HG03439 (cell line): ENCODE measurements around the gene NOL8.
A peak's percentile ranks its signal among the peaks of the same experiment; 100 is the strongest.

Source experiments
- ATAC-seq: cut with Tn5 transposase; IDR thresholded peaks from one replicate; pipeline ENCODE4 v1.9.1; 2021; ENCODE audit warnings: mild to moderate bottlenecking, moderate library complexity; ENCODE audit not compliant: unreplicated experiment

NOL8 gene

DNA sequence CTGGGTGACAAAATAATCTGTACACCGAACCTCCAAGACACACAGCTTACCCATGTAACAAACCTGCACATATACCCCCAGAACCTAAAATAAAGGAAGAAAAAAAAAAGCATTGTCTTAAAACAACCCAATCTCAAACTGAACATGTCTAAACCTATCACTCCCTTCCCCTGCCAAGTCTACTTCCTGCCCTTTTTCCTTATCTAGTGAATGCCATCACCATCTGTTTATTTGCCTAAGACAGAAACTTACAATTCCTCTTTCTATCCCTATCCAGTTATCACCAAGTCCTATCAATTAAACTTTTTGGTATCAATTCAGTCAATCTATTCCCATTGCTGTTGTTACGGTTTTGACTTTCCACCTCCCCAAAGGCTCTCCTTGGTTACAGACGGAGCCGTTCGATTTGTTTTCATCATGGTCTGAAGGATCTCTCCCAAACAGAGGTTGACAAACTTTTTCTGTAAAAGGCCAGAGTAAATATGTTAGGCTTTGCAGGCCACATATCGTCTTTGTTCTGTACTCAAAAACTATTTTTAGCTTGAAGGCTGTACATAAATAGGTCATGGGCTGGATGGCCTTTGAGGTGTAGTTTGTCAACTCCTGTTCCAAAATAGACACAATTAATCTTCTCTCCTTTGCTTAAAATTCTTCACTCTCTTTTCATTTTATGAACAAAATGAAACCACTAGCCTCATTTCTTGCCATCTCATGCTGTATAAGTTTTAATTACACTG lies 12.1 kb downstream of the NOL8 start:
- ATAC-seq: no peak

DNA sequence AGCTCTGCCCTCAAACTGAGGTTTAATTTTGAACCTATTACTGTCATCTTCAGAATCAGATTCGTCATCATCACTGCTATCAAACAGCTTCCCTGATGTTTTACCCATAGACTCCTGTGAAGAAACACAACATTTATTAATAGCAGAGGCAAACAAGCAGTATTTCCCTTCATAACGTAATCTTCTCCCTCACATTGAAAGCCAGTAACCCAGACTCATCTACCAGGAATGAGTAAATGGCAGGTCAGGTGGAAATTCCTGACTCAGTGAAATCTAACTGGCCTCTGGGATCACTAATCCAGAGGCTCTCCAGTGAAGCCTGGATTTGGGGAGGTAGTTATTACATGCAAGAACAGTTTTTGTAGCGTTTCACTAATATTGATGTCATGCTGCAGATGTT lies 14.6 kb downstream of the NOL8 start:
- no peak for ATAC-seq

DNA sequence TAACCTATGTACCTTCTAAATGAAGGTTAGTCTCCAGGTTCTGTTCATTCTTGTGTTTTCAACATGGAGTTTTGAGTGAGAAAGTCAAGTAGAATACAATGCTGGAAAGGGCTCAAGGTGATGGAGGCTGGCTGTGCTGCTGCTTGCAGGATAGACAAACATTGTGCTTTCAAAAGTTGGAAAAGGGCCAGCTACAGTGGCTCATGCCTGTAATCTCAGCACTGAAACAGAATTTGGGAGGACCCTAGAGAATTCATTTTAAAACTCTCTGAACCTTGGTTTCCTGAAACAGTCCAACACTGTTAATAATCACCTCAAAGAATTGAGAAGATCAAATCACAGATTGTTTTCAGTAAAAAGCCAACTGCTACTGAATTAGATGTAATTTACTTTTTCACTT lies 16.3 kb downstream of the NOL8 start:
- no peak for ATAC-seq

DNA sequence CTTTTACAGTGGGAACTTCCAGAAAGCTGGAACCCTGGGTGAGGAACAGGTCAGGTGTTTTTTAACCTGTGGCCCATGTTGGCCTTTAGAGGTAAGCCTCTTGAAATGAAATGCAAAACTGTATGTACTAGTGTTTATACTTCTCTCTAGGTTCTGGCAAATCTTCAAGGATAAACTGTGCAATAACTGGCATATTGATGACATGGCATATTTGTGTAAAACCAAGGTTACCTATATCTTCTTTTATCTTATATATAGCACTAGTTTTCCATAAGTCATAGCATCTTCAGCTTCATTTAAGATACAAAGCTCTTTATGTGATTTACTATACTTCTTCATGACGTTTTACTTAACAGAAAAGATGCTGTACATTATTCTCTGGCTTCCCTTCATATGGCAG lies 24.2 kb downstream of the NOL8 start:
- ATAC-seq: no peak

DNA sequence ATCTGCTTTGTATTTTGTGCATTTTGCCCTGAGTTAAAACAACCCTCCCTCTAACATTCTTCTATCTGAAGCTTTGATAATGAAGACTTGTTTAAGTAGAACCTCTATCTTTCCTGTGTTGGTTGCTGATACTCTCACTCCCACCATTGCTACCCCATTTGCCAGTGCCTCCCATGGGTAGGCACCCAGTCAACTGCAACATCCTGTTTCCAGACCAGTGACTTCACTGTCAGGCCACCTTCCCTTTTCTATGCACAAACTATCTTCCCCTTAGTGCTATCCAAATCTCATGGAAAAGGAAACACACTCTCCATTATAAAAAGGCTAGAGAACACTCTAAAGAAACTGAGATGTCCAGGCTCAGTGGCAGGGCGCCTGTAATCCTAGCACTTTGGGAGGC lies 26.0 kb downstream of the NOL8 start:
- ATAC-seq: no peak

GRCh38 chr9:92298036-92298435 lies 27.1 kb downstream of the NOL8 start:
- ATAC-seq: no peak

GRCh38 chr9:92297611-92298010 lies 27.5 kb downstream of the NOL8 start:
- no peak for ATAC-seq

DNA sequence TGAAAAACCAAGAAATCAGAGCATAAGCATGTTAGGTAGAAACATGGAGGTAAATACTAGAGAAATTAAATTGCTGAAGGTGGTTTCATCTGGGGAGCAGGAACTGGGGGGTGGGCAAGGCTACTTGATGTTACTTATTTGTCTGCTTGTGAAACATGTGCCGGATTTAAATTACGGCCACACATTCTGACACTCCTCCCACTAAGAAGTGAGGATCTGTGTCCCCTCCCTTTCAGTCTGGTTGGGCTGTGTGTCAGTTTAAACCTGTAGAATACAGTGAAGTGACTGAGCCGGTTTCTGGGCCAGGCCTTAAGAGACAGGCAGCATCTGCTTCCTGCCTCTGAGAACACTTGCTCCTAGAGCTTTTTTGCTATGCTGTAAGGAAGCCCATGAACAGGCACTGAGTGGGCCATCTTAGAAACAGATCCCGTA lies 29.3 kb downstream of the NOL8 start:
- ATAC-seq: no peak

GRCh38 chr9:92295240-92295790 lies 29.8 kb downstream of the NOL8 start:
- no peak for ATAC-seq

DNA sequence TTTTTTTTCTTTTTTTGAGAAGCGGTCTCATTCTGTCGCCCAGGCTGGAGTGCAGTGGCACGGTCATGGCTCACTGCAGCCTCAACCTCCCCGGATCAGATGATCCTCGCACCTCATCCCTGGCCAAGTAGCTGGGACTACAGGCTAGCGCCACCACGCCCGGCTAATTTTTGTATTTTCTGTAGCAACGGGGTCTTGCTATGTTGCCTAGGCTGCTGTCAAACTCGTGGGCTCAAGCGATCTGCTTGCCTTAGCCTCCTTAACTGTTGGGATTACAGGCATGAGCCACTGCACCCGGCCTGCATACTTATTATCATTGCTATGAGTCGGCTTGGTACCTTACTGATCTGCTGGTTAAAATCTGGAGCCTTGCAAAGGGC lies 30.9 kb downstream of the NOL8 start:
- no peak for ATAC-seq

- ATAC-seq: peak; percentile 94
Observed at GRCh38 chr9:92293452-92294296, 31.5 kb downstream of the NOL8 start, which contains the start of gene IARS1. TSS of gene IARS1 (minus strand) at chr9:92293697. CDS start at chr9:92289419, 4,278 bp downstream.

- ATAC-seq: no peak
Observed at GRCh38 chr9:92293075-92293354, 32.1 kb downstream of the NOL8 start.

- ATAC-seq: no peak
Observed at GRCh38 chr9:92292338-92293074, 32.6 kb downstream of the NOL8 start.

- no peak for ATAC-seq
Observed at GRCh38 chr9:92291577-92291976, 33.6 kb downstream of the NOL8 start.

GRCh38 chr9:92290785-92291429 lies 34.2 kb downstream of the NOL8 start:
- ATAC-seq: no peak

DNA sequence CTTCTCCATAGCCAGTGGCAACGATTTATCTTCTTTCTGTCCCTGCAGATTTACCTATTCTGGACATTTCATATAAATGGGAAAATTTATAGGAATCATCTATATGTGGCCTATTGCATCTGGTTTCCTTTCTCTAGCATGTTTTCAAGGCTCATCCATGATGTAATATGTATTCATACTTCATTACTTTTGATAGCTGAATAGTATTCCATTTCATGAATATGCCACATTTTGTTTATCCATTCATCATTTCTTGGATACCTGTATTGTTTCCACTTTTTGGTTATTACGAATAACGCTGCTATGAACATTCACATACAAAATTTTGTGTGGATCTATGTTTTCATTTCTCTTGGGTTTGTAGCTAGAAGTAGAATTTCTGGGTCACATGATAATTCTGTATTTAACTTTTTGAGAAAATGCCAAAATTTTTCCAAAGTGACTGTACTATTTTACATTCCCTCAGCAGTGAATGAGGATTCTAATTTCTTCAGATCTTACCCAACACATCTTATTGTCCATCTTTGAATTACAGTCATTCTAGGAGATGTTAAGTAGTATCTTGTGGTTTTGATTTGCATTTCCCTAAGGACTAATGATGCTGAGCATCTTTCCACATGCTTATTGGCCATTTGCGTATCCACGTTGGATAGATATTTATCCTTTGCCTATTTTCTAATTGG lies 35.3 kb downstream of the NOL8 start:
- ATAC-seq: no peak

GRCh38 chr9:92279302-92279701 lies 45.8 kb downstream of the NOL8 start:
- no peak for ATAC-seq

GRCh38 chr9:92278110-92278509 lies 47.0 kb downstream of the NOL8 start:
- ATAC-seq: no peak

DNA sequence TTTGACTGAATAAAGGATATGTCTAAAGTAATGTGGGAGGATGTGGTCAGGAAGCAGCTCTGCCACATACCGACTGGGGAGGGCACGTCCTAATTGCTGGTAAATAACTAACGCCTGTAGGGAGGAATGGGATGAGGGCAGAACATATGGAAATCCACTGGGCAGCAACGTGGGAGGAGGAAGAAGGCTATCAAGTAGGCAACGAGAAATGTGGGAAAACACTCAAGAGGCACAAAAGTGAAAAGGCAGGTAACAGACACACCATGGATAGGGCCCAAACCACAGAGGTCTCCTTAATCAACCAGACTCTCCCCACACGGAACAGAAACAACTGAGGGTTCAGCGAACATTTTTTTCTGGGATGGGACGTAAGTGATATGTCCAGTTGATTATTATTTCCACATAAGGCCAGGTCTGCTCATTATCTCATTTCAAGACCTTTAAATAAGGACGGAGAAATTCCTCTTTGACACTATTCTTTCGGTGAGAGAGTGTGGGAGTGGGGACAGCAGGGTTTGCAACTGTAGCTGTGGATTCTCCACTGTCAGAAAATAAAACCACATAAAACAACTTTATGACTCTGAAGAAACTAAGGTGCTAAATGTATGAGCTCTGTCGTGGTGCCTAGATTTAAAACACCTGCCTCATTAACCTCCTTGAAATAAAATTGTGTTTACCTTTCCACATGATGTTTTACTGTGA lies 48.7 kb downstream of the NOL8 start:
- ATAC-seq: no peak

- no peak for ATAC-seq
Observed at GRCh38 chr9:92275541-92275940, 49.6 kb downstream of the NOL8 start.
